Endothelial cell of umbilical vein (primary cell): ENCODE data around the gene PRSS36. TPM values are rescaled to one million over a fixed set of nuclear protein-coding genes. Genes with fewer than 3 reads are reported as not detected.

Experiments used
- BruUV-seq: library from RNA; stranded (reverse); fragments of 400-500 nt; replicated peaks from 2 replicates; lab custom pipeline; 2021; lab: Mats Ljungman, UMichigan
- CTCF ChIA-PET: fragments of 300-600, 350-600 bp; sonication (Branson Sonifier 250); formaldehyde crosslinking; loops from one replicate; lab custom pipeline; 2021; ENCODE audit warnings: antibody characterized with exemption, inconsistent platforms; lab: Charles Lee
- POLR2A ChIA-PET: fragments of 300-600, 350-600 bp; sonication (Branson Sonifier 250); formaldehyde crosslinking; loops from one replicate; lab custom pipeline; 2021; ENCODE audit warnings: antibody characterized with exemption, inconsistent platforms; lab: Charles Lee
- DNase-seq: peaks from one replicate; pipeline ENCODE4 v3.0.0-alpha.2; 2011; ENCODE audit warnings: low read depth, low spot score
- FAIRE-seq: peaks from 2 replicates; lab custom pipeline; 2011; peaks lifted over from hg19 to GRCh38; lab: Jason Lieb, UNC
- H2AFZ ChIP-seq: 2 replicates; pipeline ENCODE4 v1.6.0; 2012; ENCODE audit warnings: low read depth, low read length, control low read depth, inconsistent platforms
- H3K27ac ChIP-seq: 2 replicates; pipeline ENCODE4 v1.5.1; 2011; ENCODE audit warnings: low read depth, mild to moderate bottlenecking, control low read depth, low read length, moderate library complexity; ENCODE audit not compliant: insufficient read depth
- H3K27me3 ChIP-seq, 2 experiments: 2 replicates each; pipeline versions ENCODE4 v1.6.0 to v1.6.1; 2011; ENCODE audit warnings: low read length in 2 of 2, mixed read lengths in 1 of 2; ENCODE audit not compliant: control insufficient read depth in 2 of 2, insufficient read depth in 2 of 2
- H3K36me3 ChIP-seq, 2 experiments: 2 replicates in 1 of 2; 3 replicates in 1 of 2; pipeline ENCODE4 v1.5.1; 2011; ENCODE audit warnings: low read length in 2 of 2, mild to moderate bottlenecking in 1 of 2, moderate library complexity in 1 of 2; ENCODE audit not compliant: control insufficient read depth in 2 of 2, insufficient read depth in 2 of 2; ENCODE audit errors: extremely low read depth in 1 of 2
- H3K4me1 ChIP-seq: 3 replicates; pipeline ENCODE4 v1.5.1; 2011; ENCODE audit warnings: mild to moderate bottlenecking, low read length; ENCODE audit not compliant: control insufficient read depth, insufficient read depth; ENCODE audit errors: extremely low read depth
- H3K4me2 ChIP-seq: 2 replicates; pipeline ENCODE4 v1.6.1; 2011; ENCODE audit warnings: low read length, control low read depth, mixed read lengths; ENCODE audit not compliant: insufficient read depth
- H3K4me3 ChIP-seq, 3 experiments: fragments of 200-600 bp in 1 of 3; sonication (generic), shearing (Covaris generic) in 1 of 3; replicated peaks in 1 of 3; 2 replicates each; pipeline ENCODE4 v1.5.1; 2011 to 2016; ENCODE audit warnings: control low read depth in 3 of 3, low read length in 3 of 3, mild to moderate bottlenecking in 2 of 3, inconsistent platforms in 1 of 3, low read depth in 1 of 3, moderate library complexity in 1 of 3; ENCODE audit not compliant: insufficient read depth in 1 of 3
- H3K79me2 ChIP-seq: 2 replicates; pipeline ENCODE4 v1.6.0; 2012; ENCODE audit warnings: low read length, inconsistent platforms; ENCODE audit not compliant: control insufficient read depth, insufficient read depth
- H3K9ac ChIP-seq: replicated peaks from 2 replicates; pipeline ENCODE3; 2011; ENCODE audit warnings: low read length, control low read depth; ENCODE audit not compliant: insufficient read depth; ENCODE audit errors: extremely low read depth
- H3K9me1 ChIP-seq: replicated peaks from 3 replicates; pipeline ENCODE4 v1.6.0; 2011; ENCODE audit warnings: mild to moderate bottlenecking, low read length; ENCODE audit not compliant: control insufficient read depth, insufficient read depth; ENCODE audit errors: extremely low read depth
- H3K9me3 ChIP-seq: replicated peaks from 2 replicates; pipeline ENCODE4 v1.5.1; 2012; ENCODE audit warnings: low read length, inconsistent platforms; ENCODE audit not compliant: control insufficient read depth, insufficient read depth
- H4K20me1 ChIP-seq: replicated peaks from 2 replicates; pipeline ENCODE3; 2011; ENCODE audit warnings: mild to moderate bottlenecking, low read length; ENCODE audit not compliant: control insufficient read depth, insufficient read depth; ENCODE audit errors: extremely low read depth
- CTCF ChIP-seq, 2 donors: IDR thresholded peaks; 1 replicate in 1 of 2; 2 replicates in 1 of 2; pipeline ENCODE4 v1.5.1; 2011; ENCODE audit warnings: low read length in 2 of 2, mild to moderate bottlenecking in 2 of 2, moderate library complexity in 2 of 2, control low read depth in 1 of 2, inconsistent platforms in 1 of 2, low read depth in 1 of 2; ENCODE audit not compliant: insufficient read depth in 1 of 2; ENCODE audit errors: extremely low read depth in 1 of 2
- EZH2 ChIP-seq: IDR thresholded peaks from 2 replicates; pipeline ENCODE4 v1.6.1; 2012; ENCODE audit warnings: borderline replicate concordance, low read depth, mild to moderate bottlenecking, moderate library complexity, low read length, inconsistent platforms; ENCODE audit not compliant: severe bottlenecking
- FOS ChIP-seq: IDR thresholded peaks from 2 replicates; pipeline ENCODE4 v1.6.1; 2011; ENCODE audit warnings: mild to moderate bottlenecking, low read length, moderate library complexity, borderline replicate concordance; ENCODE audit not compliant: insufficient read depth
- GATA2 ChIP-seq: IDR thresholded peaks from 2 replicates; pipeline ENCODE4 v1.7.0; 2011; ENCODE audit warnings: low read depth, mild to moderate bottlenecking, moderate library complexity, mixed read lengths, low read length; ENCODE audit not compliant: insufficient read length, insufficient read depth
- JUN ChIP-seq: IDR thresholded peaks from 2 replicates; pipeline ENCODE4 v1.6.1; 2011; ENCODE audit warnings: borderline replicate concordance, low read depth; ENCODE audit not compliant: insufficient read length, insufficient read depth
- MAX ChIP-seq: IDR thresholded peaks from 2 replicates; pipeline ENCODE4 v1.6.1; 2011; ENCODE audit not compliant: insufficient read depth, insufficient read length
- MYC ChIP-seq: IDR thresholded peaks from one replicate; pipeline ENCODE4 v1.6.1; 2011; ENCODE audit warnings: mild to moderate bottlenecking, low read depth, low read length
- POLR2A ChIP-seq: IDR thresholded peaks from 2 replicates; pipeline ENCODE4 v1.6.1; 2012; ENCODE audit warnings: low read depth, mild to moderate bottlenecking, control low read depth, low read length
- POLR2AphosphoS5 ChIP-seq: IDR thresholded peaks from 2 replicates; pipeline ENCODE4 v1.6.1; 2012; ENCODE audit warnings: low read depth, mild to moderate bottlenecking, control low read depth, low read length, moderate library complexity; ENCODE audit not compliant: insufficient read depth
- dilution Hi-C: fragments of 300-500 bp; cut with MboI; formaldehyde crosslinking; loops from one replicate; pipeline ENCODE4 v1.15.0; 2019; ENCODE audit warnings: low sequenced_read_pairs; ENCODE audit not compliant: extremely low pct_ligation_motif_present
- intact Hi-C: fragments of 100-400 bp; cut with micrococcal nuclease; formaldehyde crosslinking; loops from one replicate; pipeline ENCODE4 v1.10.0; 2022
- polyA plus RNA-seq, 4 experiments: library from polyadenylated mRNA; depleted of rRNA in 3 of 4; stranded (reverse) in 3 of 4; unstranded in 1 of 4; fragments of >200 nt; gene quantifications; 2 replicates each; pipeline versions ENCODE4 v1.2.1 to v1.2.3, GENCODE V29; 2011 to 2012; ENCODE audit warnings: missing spikeins in 1 of 4
- total RNA-seq: library from RNA; stranded (reverse); gene quantifications from 2 replicates; pipeline ENCODE4 v1.2.3, GENCODE V29; 2021

Gene PRSS36
- total and polyA plus RNA-seq, 2 donors (not counting 3 experiments of a cell fraction or from before 2014, with no cell fraction given) = 0.57 TPM; not detected in 1

- dilution Hi-C loops (no loop called here), intact Hi-C loops (no loop called here)
- POLR2A ChIA-PET = no interaction called here
Observed at GRCh38 chr16:31147574-31147973, 2.3 kb downstream of the PRSS36 start.

More at GRCh38 chr16:31147574-31147973, 2.3 kb downstream of the PRSS36 start:
- Histone ChIP-seq H3K9ac (no peak overlapping the region), H3K9me3 (no peaks in the 10 kb centered on the region), H2AFZ (no peak overlapping the region), H3K4me1 (no peaks in the 10 kb centered on the region), H3K4me2 (no peak overlapping the region), H3K4me3 (no peak overlapping the region), H3K27ac (no peak overlapping the region), H4K20me1 (no peaks in the 10 kb centered on the region), H3K79me2 (no peaks in the 10 kb centered on the region), H3K9me1 (no peaks in the 10 kb centered on the region), H3K36me3 (no peaks in the 10 kb centered on the region), H3K27me3 (peaks cover 15 to 25% of the 10 kb centered on the region in 2 experiments)
- DNase-seq = no peak
- no TSS peak for BruUV-seq
- CTCF ChIA-PET = no interaction called here
- FAIRE-seq = no peak
- TF ChIP-seq POLR2A = no peak
- no peak for TF ChIP-seq FOS
- TF ChIP-seq MAX = no peak
- no peak for TF ChIP-seq GATA2
- TF ChIP-seq EZH2 = no peak
- TF ChIP-seq CTCF (IDR thresholded peaks at IDR 0.05; ENCODE audit: extremely low read depth in 1 of 2, insufficient read depth in 1 of 2, low read depth in 1 of 2, low read length in 2 of 2) = no peak
- TF ChIP-seq JUN = no peak
- no peak for TF ChIP-seq MYC
- no peak for TF ChIP-seq POLR2AphosphoS5
